Activated naive CD4-positive, alpha-beta T cell treated with anti-CD3 and anti-CD28 coated beads, Interleukin-2, amount 10 ng/mL, durations not matched to agents 7 days and 5 days (primary cell): Measurements from ENCODE around the gene USP16.
"Not testable (repeated sequence)": the region's sequence is repeated elsewhere in the genome, so short reads cannot be mapped to it uniquely, and the experiment has no call there.

Experiments
- CTCF ChIA-PET: fragments of 350-600 bp; sonication (Branson Sonifier 250); formaldehyde crosslinking; loops from one replicate; lab custom pipeline; 2021; ENCODE audit warnings: antibody characterized with exemption; lab: Charles Lee
- DNase-seq: peaks from one replicate; pipeline ENCODE4 v3.0.0-alpha.2; 2020
- H3K27ac Mint-ChIP-seq: one replicate; pipeline ENCODE4 v1.8.0; 2021; ENCODE audit warnings: mild to moderate bottlenecking, moderate library complexity, mixed read lengths
- H3K27me3 Mint-ChIP-seq: one replicate; pipeline ENCODE4 v1.8.0; 2021; ENCODE audit warnings: mild to moderate bottlenecking, mixed read lengths
- H3K36me3 Mint-ChIP-seq: one replicate; pipeline ENCODE4 v1.8.0; 2021; ENCODE audit warnings: mixed read lengths
- H3K4me1 Mint-ChIP-seq: one replicate; pipeline ENCODE4 v1.8.0; 2021; ENCODE audit warnings: mixed read lengths
- H3K4me3 Mint-ChIP-seq: one replicate; pipeline ENCODE4 v1.8.0; 2021; ENCODE audit warnings: mild to moderate bottlenecking, moderate library complexity, mixed read lengths
- H3K9me3 Mint-ChIP-seq: one replicate; pipeline ENCODE4 v1.8.0; 2021; ENCODE audit warnings: mixed read lengths

USP16 gene

DNA sequence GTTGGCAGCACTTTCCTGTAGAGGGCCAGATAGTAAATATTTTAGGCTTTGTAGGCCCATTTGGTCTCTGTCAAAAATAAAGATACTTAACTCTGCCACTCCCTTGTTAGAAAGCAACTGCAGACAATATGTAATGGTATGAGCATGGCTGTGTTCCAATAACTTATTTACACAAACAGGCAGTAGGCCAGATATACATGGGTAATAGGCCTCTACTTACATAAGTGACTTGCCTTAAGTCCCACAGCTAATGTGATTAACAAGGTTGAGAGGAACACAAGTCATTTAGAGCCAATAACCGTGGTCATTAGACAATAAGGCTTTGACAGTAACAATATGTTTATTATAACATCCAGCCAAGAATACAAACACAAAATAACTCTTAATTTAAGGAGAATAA is 31.5 kb downstream of the USP16 start:
- Mint-ChIP-seq H3K9me3 (no peaks in the 10 kb centered on the region), H3K27me3 (no peaks in the 10 kb centered on the region), H3K27ac (no peak overlapping the region), H3K4me3 (no peak overlapping the region), H3K4me1 (no peaks in the 10 kb centered on the region), H3K36me3 (peaks cover 35% of the 10 kb centered on the region)
- DNase-seq, result no peak
- CTCF ChIA-PET, result interaction anchor here (1.5 kb wide), 1 partner anchor 9 kb away, joined by 4 read pairs; no protein-coding TSS in a partner anchor

DNA sequence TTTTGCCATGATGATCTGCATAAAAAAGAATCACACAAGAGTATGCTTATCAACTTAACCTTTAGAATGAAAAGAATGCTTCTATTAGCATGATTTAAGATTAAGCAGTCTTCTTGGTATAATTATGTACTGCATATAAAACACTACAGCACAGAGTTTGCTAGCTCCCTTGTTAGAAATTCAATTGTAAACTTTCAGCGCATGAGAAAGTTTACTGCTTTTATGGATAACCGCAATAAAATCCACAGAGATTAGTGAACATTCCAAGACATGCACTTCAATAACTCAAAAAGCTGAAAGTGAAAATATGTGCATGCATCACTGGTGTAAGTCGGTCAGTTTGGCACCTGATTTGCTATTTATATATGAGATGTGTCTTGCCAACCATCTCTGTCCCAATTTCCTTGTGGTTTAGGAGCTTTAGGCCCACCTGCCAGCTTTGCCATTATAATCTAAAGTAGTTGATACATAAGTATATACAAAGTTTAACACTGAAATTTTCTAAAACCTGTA is 32.1 kb downstream of the USP16 start:
- DNase-seq, result no peak
- no peak overlapping the region for H3K4me3 Mint-ChIP-seq
- H3K27me3 Mint-ChIP-seq, result no peaks in the 10 kb centered on the region
- CTCF ChIA-PET, result interaction anchor here (1.5 kb wide), 1 partner anchor 9 kb away, joined by 4 read pairs; no protein-coding TSS in a partner anchor
- peaks cover 41% of the 10 kb centered on the region for H3K36me3 Mint-ChIP-seq
- H3K4me1 Mint-ChIP-seq, result no peaks in the 10 kb centered on the region
- H3K9me3 Mint-ChIP-seq, result no peaks in the 10 kb centered on the region
- no peak overlapping the region for H3K27ac Mint-ChIP-seq

DNA sequence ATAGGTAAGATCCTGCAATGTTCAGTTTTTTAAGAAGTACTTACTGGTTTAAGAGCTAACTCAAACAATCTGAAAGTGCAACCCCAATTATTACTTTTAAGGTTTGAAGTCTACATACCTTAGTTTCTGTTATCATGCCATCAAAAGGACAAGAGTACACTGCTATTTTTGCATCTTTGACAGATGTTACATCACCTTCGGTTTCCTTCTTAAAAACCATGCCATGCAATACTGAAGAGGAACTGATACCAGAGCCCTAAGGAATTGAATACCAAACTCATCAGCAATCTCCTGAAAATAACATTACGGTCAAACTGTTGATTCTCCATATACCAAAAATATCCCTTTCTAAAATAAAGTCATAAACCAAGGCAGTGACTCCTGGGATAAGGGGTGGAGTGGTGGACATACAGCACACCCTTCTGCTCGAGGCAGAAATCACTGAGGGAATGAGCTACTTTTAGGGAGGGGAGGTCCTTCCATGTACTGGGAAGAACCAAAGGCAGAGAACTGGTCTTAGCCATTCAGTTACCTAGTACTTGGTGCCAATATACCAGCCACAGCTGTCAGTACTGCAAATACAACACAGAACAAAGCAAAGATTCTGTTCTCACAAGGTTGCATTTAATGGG is 40.5 kb downstream of the USP16 start:
- no peaks in the 10 kb centered on the region for H3K27me3 Mint-ChIP-seq
- CTCF ChIA-PET, result interaction anchor here (1.2 kb wide), 1 partner anchor 8 kb away, joined by 4 read pairs; no protein-coding TSS in a partner anchor
- no peaks in the 10 kb centered on the region for H3K9me3 Mint-ChIP-seq
- no peak overlapping the region for H3K4me3 Mint-ChIP-seq
- no peak overlapping the region for H3K27ac Mint-ChIP-seq
- H3K4me1 Mint-ChIP-seq, result peaks cover 7% of the 10 kb centered on the region
- H3K36me3 Mint-ChIP-seq, result peaks cover 67% of the 10 kb centered on the region
- DNase-seq, result no peak

DNA sequence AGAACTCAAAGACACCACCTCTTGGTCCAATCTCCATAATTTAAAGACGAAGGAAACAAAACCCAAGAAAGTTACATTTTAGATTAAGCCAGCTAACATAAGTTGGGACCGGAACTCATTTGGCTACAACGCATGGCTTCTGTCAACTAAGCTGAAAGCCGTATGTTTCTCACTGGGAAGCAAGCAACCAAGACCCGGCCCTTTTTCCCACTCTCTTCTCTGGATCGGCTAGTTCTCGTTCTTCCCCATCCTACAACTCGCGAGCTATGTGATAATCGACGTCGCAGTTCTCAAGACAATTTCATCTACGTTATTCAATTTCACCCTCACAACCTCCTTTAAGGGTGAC is 48.4 kb downstream of the USP16 start:
- peaks cover 61% of the 10 kb centered on the region for H3K4me1 Mint-ChIP-seq
- peaks cover 5% of the 10 kb centered on the region for H3K9me3 Mint-ChIP-seq
- CTCF ChIA-PET, result interaction anchor here (1.2 to 1.4 kb wide), 2 partner anchors 227 to 298 kb away, joined by 3 read pairs; no protein-coding TSS in a partner anchor
- no peak for DNase-seq
- peak overlapping the region; percentile 97 for H3K4me3 Mint-ChIP-seq
- peak overlapping the region; percentile 98 for H3K27ac Mint-ChIP-seq
- H3K36me3 Mint-ChIP-seq, result peaks cover 25% of the 10 kb centered on the region
- peaks cover 4% of the 10 kb centered on the region for H3K27me3 Mint-ChIP-seq

DNA sequence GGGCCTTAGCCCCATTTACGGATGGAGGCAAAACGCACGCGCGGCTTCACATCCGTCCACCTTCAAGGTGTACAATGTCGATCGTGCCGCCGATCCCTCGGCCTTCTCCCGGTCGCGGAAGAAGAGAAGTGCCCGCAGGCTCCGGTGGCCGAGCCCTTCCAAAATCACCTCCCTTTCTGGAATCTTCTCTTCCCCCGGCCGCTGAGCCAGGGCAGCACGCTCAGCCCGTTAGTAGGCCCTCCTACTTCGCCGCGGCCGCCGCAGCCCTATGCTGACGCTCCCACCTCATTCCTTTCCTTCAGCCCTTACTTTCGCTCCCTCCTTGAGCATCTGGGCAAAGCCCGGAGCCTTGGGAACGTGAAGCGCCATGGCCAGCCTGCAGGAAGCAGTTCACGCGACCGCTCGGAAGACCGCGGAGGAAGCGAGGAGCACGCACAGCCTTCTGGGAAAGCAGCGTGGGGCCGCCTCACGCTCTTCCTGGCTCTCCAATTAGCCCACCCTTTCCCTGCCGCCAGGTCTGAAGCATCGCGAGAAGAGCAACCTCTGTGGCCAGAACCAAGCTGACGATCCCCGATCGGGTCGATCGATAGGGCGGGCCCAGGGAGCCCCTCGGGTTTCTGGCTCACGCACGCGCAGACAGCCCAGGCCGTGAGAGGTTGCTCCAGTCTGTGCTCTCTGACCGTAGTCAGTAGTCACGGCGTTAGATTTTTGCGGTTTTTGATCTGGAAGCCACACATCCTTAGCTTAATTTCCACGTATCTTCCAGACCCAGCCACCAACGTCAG is 48.9 kb downstream of the USP16 start, which contains the start of gene CCT8:
CCT8 (minus strand) TSS at position 427 of the 785 bp plus-strand sequence; CDS start at position 369, 58 bp downstream.
- Mint-ChIP-seq H3K27me3 (peaks cover 4% of the 10 kb centered on the region), H3K9me3 (peaks cover 5% of the 10 kb centered on the region), H3K27ac (peak within 1 kb of the TSS; percentile 98), H3K36me3 (peaks cover 23% of the 10 kb centered on the region), H3K4me3 (peak within 1 kb of the TSS; percentile 97), H3K4me1 (peaks cover 65% of the 10 kb centered on the region)
- DNase-seq, result peak; percentile 100
- CTCF ChIA-PET, result interaction anchor here (1.4 kb wide), 1 partner anchor 298 kb away, joined by 3 read pairs; no protein-coding TSS in a partner anchor

DNA sequence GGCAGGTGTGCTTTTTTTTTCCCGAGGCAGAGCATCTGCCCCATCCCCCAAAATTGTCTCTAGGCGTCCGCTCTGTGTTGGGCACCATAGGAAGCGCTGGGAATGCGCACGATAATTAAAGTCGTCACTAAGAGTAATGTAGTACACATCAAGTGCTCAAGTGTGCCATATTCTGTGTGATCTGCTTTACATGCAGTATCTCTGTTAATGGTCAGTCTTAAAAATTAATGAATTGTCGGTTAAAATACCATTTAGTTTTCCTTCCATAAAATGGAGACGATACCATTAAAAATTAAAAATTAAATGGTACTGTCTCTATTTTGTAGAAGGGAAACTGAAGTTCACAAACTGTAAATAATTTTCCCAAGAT is 49.5 kb downstream of the USP16 start:
- Mint-ChIP-seq H3K9me3 (peaks cover 5% of the 10 kb centered on the region), H3K4me1 (peaks cover 71% of the 10 kb centered on the region), H3K27me3 (peaks cover 4% of the 10 kb centered on the region), H3K36me3 (peaks cover 25% of the 10 kb centered on the region), H3K4me3 (peak overlapping the region; percentile 97), H3K27ac (peak overlapping the region; percentile 98)
- CTCF ChIA-PET, result no interaction called here
- no peak for DNase-seq

DNA sequence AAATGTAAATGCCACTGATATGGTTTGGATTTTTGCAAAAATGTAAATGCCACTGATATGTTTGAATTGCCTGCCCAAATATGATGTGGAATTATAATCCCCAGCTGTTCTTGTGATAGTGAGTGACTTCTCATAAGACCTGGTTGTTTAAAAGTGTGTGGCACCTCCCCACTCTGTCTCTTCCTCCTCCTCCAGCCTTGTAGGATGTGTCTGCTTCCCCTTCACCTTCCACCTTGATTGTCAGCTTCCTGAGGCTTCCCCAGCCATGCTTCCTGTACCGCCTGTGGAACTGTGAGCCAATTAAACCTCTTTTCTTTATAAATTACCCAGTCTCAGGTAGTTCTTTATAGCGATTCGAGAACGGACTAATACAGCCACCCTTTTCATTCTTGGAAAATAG is 50.3 kb downstream of the USP16 start:
- CTCF ChIA-PET, result interaction anchor here (0.6 kb wide), 1 partner anchor 74 kb away, joined by 4 read pairs; no protein-coding TSS in a partner anchor
- Mint-ChIP-seq H3K36me3 (peaks cover 31% of the 10 kb centered on the region), H3K4me1 (peaks cover 74% of the 10 kb centered on the region), H3K4me3 (peak overlapping the region; percentile 36), H3K9me3 (peaks cover 5% of the 10 kb centered on the region), H3K27ac (peak overlapping the region; percentile 78), H3K27me3 (peaks cover 4% of the 10 kb centered on the region)
- no peak for DNase-seq

DNA sequence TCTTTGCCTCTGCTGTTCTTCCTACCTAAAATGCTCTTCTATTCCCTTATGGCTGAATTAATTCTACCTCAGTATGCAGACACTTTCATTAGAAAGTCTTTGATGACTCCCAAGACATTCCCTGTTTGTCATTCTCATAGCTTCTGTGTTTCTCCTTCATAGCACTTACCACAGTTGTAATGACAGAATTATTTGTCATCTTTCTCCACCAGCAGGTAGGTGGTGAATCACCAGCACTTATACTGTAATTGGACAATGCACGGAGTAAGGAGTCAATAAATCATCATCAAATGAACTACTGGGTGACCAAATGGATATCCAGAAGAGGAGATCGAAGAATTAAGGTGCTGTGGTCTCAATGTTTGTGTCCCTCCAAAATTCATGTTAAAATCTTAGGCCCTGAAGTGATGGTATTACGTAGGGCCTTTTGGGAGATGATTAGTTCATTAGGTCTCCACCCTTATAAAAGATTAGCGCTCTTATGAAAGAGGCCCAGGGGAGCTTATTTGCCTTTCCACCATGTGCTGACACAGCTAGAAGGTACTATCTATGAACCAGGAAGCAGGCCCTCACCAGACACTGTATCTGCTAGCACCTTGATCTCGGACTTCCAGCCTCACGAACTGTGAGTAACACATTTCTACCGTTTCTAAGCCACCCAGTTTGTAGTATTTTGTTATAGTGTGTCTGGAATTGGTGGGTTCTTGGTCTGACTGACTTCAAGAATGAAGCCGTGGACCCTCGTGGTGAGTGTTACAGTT is 51.4 kb downstream of the USP16 start:
- Mint-ChIP-seq H3K36me3 (peaks cover 30% of the 10 kb centered on the region), H3K9me3 (peaks cover 5% of the 10 kb centered on the region), H3K4me3 (no peak overlapping the region), H3K4me1 (peaks cover 78% of the 10 kb centered on the region), H3K27ac (peak overlapping the region; percentile 97), H3K27me3 (peaks cover 4% of the 10 kb centered on the region)
- DNase-seq, result no peak
- CTCF ChIA-PET, result interaction anchor here (0.7 to 0.8 kb wide), 2 partner anchors 22 to 371 kb away, joined by 3 read pairs; no protein-coding TSS in a partner anchor

DNA sequence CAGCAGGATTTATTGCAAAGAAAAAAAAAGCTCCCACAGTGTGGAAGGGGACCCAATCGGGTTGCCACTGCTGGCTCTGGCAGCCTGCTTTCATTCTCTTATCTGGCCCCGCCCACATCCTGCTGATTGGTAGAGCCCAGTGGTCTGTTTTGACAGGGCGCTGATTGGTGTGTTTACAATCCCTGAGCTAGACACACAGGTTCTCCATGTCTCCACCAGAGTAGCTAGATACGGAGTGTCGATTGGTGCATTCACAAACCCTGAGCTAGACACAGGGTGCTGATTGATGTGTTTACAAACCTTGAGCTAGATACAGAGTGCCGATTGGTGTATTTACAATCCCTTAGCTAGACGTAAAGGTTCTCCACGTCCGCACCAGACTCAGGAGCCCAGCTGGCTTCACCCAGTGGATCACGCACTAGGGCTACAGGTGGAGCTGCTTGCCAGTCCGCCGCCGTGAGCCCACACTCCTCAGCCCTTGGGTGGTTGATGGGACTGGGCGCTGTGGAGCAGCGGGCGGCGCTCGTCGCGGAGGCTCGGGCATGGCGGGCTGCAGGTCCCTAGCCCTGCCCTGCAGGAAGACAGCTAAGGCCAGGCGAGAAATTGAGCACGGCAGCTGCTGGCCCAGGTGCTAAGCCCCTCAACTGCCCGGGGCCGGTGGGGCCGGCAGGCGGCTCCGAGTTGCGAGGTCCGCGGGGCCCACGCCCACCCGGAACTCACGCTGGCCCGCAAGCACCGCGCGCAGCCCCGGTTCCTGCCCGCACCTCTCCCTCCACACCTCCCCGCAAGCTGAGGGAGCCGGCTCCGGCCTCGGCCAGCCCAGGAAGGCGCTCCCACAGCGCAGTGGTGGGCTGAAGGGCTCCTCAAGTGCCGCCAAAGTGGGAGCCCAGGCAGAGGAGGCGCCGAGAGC is 52.5 kb downstream of the USP16 start:
- CTCF ChIA-PET, result interaction anchor here (0.8 kb wide), 1 partner anchor 21 kb away, joined by 3 read pairs; no protein-coding TSS in a partner anchor
- not testable (repeated sequence) for H3K9me3 Mint-ChIP-seq, H3K27me3 Mint-ChIP-seq
- Mint-ChIP-seq H3K4me3 (peak overlapping the region; percentile 80), H3K4me1 (peaks cover 77% of the 10 kb centered on the region), H3K27ac (peak overlapping the region; percentile 98), H3K36me3 (peaks cover 26% of the 10 kb centered on the region)
- peak; percentile 88 for DNase-seq

DNA sequence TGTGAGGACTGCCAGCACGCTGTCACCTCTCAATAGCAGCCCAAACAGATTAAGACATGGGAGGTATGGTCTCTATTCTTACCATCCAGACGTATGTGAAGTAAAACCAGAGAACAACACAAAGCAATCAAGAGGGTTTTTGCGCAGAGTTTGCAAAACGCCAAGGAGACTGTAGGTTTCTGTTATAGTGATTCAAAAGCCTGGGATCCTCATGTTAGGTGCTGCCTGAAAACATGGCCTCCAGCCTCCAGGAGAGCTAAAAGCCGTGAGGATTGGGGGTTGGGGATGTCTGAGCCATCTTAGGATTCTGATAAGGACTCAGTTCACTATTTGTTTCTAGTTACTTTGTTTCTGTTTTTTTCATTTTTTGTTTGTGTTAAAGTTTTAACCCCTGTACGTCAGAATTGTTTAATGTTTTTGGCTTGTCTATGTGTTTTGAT is 53.2 kb downstream of the USP16 start:
- peaks cover 4% of the 10 kb centered on the region for H3K27me3 Mint-ChIP-seq
- peaks cover 24% of the 10 kb centered on the region for H3K36me3 Mint-ChIP-seq
- CTCF ChIA-PET, result no interaction called here
- peak overlapping the region; percentile 80 for H3K4me3 Mint-ChIP-seq
- H3K4me1 Mint-ChIP-seq, result peaks cover 70% of the 10 kb centered on the region
- peaks cover 5% of the 10 kb centered on the region for H3K9me3 Mint-ChIP-seq
- H3K27ac Mint-ChIP-seq, result peak overlapping the region; percentile 98
- peak; percentile 52 for DNase-seq

DNA sequence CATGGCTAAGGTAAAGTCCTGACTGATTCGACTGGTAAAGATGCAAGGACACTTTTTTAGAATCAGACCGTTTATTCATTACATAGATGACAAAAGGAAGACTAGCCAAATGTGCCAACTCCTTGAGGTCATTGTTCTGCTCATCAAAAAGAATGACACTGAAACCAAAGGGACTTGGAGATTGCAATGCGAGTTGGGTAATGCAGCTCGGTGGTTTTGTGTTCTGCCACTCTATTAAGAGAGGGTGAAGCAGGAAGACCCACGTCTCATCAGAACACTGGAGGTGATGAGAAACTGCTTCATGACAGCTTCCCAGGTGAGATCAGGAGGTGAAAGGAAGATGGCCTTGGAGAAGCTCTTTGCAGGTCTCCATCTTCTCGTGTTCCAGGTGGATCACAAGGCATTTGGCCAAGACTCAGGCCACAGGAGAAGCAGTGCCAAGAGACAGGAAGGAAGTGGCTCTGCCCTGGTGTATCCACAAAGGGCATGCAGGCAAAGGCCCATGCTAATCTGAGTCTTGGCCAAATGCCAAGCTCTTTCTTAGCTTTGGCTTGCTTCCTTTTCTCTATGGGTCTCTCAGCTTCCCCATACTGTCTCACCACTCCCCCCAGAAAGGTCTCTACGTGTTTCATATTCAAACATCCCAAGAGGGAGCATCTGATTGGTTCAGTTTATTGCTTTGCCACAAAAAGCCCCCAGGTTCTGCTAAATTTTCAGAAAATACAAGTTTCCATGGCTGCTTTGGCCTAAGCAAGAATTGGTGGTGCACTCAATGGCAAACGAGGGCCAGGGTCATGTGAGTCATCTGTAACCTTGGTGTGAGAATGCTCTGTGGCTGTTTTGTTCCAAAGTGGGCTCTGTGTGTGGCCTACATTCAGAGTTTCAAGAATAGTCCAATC is 54.6 kb downstream of the USP16 start:
- Mint-ChIP-seq H3K36me3 (peaks cover 19% of the 10 kb centered on the region), H3K4me1 (peaks cover 64% of the 10 kb centered on the region), H3K9me3 (peaks cover 5% of the 10 kb centered on the region), H3K27ac (peak overlapping the region; percentile 98), H3K4me3 (peak overlapping the region; percentile 35), H3K27me3 (no peaks in the 10 kb centered on the region)
- CTCF ChIA-PET, result interaction anchor here (1.0 to 1.1 kb wide), 3 partner anchors 220 to 297 kb away, joined by 3 to 4 read pairs (median 4); no protein-coding TSS in a partner anchor
- DNase-seq, result peak; percentile 38

DNA sequence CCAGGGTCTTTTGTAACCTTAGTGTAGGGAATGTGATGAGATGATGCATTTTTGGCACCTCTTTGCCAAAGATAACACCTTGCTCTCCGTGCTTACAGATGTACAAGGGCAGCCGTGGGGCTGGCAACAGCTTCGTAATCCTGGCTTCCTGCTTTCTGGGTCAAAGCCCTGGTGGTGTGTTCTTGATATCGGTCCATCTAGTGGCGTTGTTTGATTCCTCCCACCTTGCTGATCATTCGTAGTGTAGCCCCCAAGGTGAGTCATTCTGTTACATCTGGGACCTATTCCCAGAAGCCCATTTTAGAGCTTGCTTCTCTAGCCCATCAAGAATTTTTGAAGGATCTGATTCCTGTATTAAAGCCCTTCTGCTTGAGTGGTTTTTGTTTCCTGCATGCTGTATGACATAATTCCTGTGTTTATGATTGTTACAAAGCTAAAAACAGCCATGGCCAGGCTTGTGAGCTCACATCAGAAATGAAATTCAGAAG is 56.0 kb downstream of the USP16 start:
- DNase-seq, result peak; percentile 28
- Mint-ChIP-seq H3K4me1 (peaks cover 58% of the 10 kb centered on the region), H3K9me3 (peaks cover 5% of the 10 kb centered on the region), H3K4me3 (peak overlapping the region; percentile 25), H3K36me3 (peaks cover 19% of the 10 kb centered on the region), H3K27ac (peak overlapping the region; percentile 98), H3K27me3 (no peaks in the 10 kb centered on the region)
- CTCF ChIA-PET, result interaction anchor here (0.6 to 1.3 kb wide), 5 partner anchors 153 to 293 kb away, joined by 3 to 4 read pairs (median 3); no protein-coding TSS in a partner anchor
